HEK293T (cell line): ENCODE measurements around the gene ZSCAN22.
"Not testable (repeated sequence)": the region's sequence is repeated elsewhere in the genome, so short reads cannot be mapped to it uniquely, and the experiment has no call there.

Experiments
- CTCF ChIA-PET: fragments of 350-600 bp; formaldehyde crosslinking; extraction: SDS; loops from one replicate; lab custom pipeline; 2021; ENCODE audit warnings: antibody characterized with exemption, inconsistent platforms; lab: Yijun Ruan, JAX
- POLR2A ChIA-PET: fragments of 350-600 bp; formaldehyde crosslinking; extraction: SDS; loops from one replicate; lab custom pipeline; 2020; ENCODE audit warnings: antibody characterized with exemption, inconsistent platforms; lab: Yijun Ruan, JAX
- DNase-seq: peaks from one replicate; pipeline ENCODE4 v3.0.0; 2012; ENCODE audit warnings: mixed read lengths; ENCODE audit errors: extremely low spot score
- ARNT ChIP-seq: fragments of 450-650 bp; IDR thresholded peaks from 2 replicates; pipeline ENCODE4 v1.6.1; 2017; ENCODE audit warnings: mild to moderate bottlenecking
- BHLHE40 ChIP-seq: fragments of 450-650 bp; IDR thresholded peaks from 2 replicates; pipeline ENCODE4 v1.6.1; 2016; ENCODE audit warnings: mild to moderate bottlenecking, moderate library complexity, borderline replicate concordance
- CTBP1 ChIP-seq: fragments of 450-650 bp; IDR thresholded peaks from 2 replicates; pipeline ENCODE4 v1.6.1; 2016; ENCODE audit warnings: borderline replicate concordance
- ELF4 ChIP-seq: fragments of 450-650 bp; IDR thresholded peaks from 2 replicates; pipeline ENCODE4 v1.6.1; 2017; ENCODE audit warnings: antibody characterized with exemption
- FOXA1 ChIP-seq: fragments of 450-650 bp; IDR thresholded peaks from 2 replicates; pipeline ENCODE4 v1.6.1; 2016; ENCODE audit warnings: mild to moderate bottlenecking
- FOXK2 ChIP-seq: fragments of 450-650 bp; IDR thresholded peaks from 2 replicates; pipeline ENCODE4 v1.6.1; 2016; ENCODE audit warnings: mild to moderate bottlenecking
- FOXM1 ChIP-seq: fragments of 450-650 bp; IDR thresholded peaks from 2 replicates; pipeline ENCODE4 v1.6.1; 2017; ENCODE audit warnings: mild to moderate bottlenecking, borderline replicate concordance
- HDGF ChIP-seq: fragments of 450-650 bp; IDR thresholded peaks from 2 replicates; pipeline ENCODE4 v1.6.1; 2017; ENCODE audit warnings: antibody characterized with exemption, borderline replicate concordance
- L3MBTL2 ChIP-seq: fragments of 450-650 bp; conservative IDR thresholded peaks from 2 replicates; pipeline ENCODE4 v1.6.1; 2016; ENCODE audit warnings: mild to moderate bottlenecking
- LEF1 ChIP-seq: fragments of 450-650 bp; IDR thresholded peaks from 2 replicates; pipeline ENCODE4 v1.6.1; 2017; ENCODE audit warnings: mild to moderate bottlenecking, borderline replicate concordance
- NFRKB ChIP-seq: fragments of 450-650 bp; IDR thresholded peaks from 2 replicates; pipeline ENCODE4 v1.6.1; 2016; ENCODE audit warnings: mild to moderate bottlenecking, moderate library complexity
- PKNOX1 ChIP-seq: fragments of 450-650 bp; IDR thresholded peaks from 2 replicates; pipeline ENCODE4 v1.6.1; 2016
- SP1 ChIP-seq: fragments of 450-650 bp; IDR thresholded peaks from 2 replicates; pipeline ENCODE4 v1.6.1; 2017
- SUZ12 ChIP-seq: fragments of 450-650 bp; IDR thresholded peaks from 2 replicates; pipeline ENCODE4 v1.6.1; 2016; ENCODE audit warnings: mild to moderate bottlenecking
- TARDBP ChIP-seq: fragments of 450-650 bp; IDR thresholded peaks from 2 replicates; pipeline ENCODE4 v1.6.1; 2016
- ZNF384 ChIP-seq: fragments of 450-650 bp; IDR thresholded peaks from 2 replicates; pipeline ENCODE4 v1.6.1; 2016

ZSCAN22 gene

GRCh38 chr19:58367698-58368454, 41.1 kb downstream of the ZSCAN22 start:
- ChIA-PET CTCF (no interaction called here), POLR2A (interaction anchor here (1.0 kb wide), 1 partner anchor 152 kb away, joined by 3 read pairs; the partner anchor contains the start of gene ZBTB45)
- TF ChIP-seq PKNOX1, result no peak
- no peak for TF ChIP-seq HDGF
- no peak for TF ChIP-seq LEF1
- no peak for TF ChIP-seq FOXM1
- TF ChIP-seq CTBP1, result no peak
- no peak for TF ChIP-seq ELF4
- TF ChIP-seq BHLHE40, result no peak
- TF ChIP-seq SP1, result no peak
- TF ChIP-seq SUZ12, result no peak
- no peak for TF ChIP-seq FOXK2
- no peak for TF ChIP-seq ZNF384
- TF ChIP-seq ARNT, result no peak
- TF ChIP-seq FOXA1, result no peak
- TF ChIP-seq TARDBP, result no peak
- TF ChIP-seq L3MBTL2, result no peak
- TF ChIP-seq NFRKB, result no peak
- DNase-seq, result no peak

GRCh38 chr19:58368561-58369360, 42.0 kb downstream of the ZSCAN22 start:
- DNase-seq, result no peak
- ChIA-PET POLR2A (interaction anchor here (2.8 kb wide), 1 partner anchor 11 kb away, joined by 9 read pairs; no protein-coding TSS in a partner anchor), CTCF (no interaction called here)
- no peak for TF ChIP-seq CTBP1
- TF ChIP-seq SP1, result no peak
- no peak for TF ChIP-seq PKNOX1
- TF ChIP-seq BHLHE40, result no peak
- TF ChIP-seq LEF1, result no peak
- TF ChIP-seq L3MBTL2, result no peak
- no peak for TF ChIP-seq ARNT
- TF ChIP-seq FOXA1, result no peak
- TF ChIP-seq ZNF384, result no peak
- TF ChIP-seq TARDBP, result no peak
- TF ChIP-seq SUZ12, result no peak
- TF ChIP-seq HDGF, result no peak
- TF ChIP-seq ELF4, result no peak
- no peak for TF ChIP-seq FOXK2
- no peak for TF ChIP-seq NFRKB

- POLR2A ChIA-PET, result interaction anchor here (1.5 to 1.6 kb wide), 2 partner anchors 10 kb away, joined by 9 to 13 read pairs; partner anchors contain the start of gene ZNF497
- no peak for DNase-seq
- TF ChIP-seq LEF1, result no peak
- TF ChIP-seq SP1, result no peak
- TF ChIP-seq ELF4, result no peak
- TF ChIP-seq L3MBTL2, result no peak
- TF ChIP-seq FOXA1, result no peak
- TF ChIP-seq FOXM1, result no peak
- no peak for TF ChIP-seq ZNF384
- no peak for TF ChIP-seq TARDBP
- no peak for TF ChIP-seq ARNT
- no peak for TF ChIP-seq SUZ12
- TF ChIP-seq HDGF, result no peak
- TF ChIP-seq CTBP1, result no peak
- TF ChIP-seq NFRKB, result no peak
- TF ChIP-seq PKNOX1, result no peak
- TF ChIP-seq BHLHE40, result no peak
- no peak for TF ChIP-seq FOXK2
- CTCF ChIA-PET, result no interaction called here
Observed at GRCh38 chr19:58372311-58373133, 45.7 kb downstream of the ZSCAN22 start.

GRCh38 chr19:58374200-58374599, 47.4 kb downstream of the ZSCAN22 start:
- POLR2A ChIA-PET, result interaction anchor here (0.7 to 1.6 kb wide), 2 partner anchors 12 kb away, joined by 3 to 13 read pairs; partner anchors contain the start of gene ZNF497

GRCh38 chr19:58376724-58377123, 49.9 kb downstream of the ZSCAN22 start:
- CTCF ChIA-PET, DNase-seq: not testable (repeated sequence)
- POLR2A ChIA-PET, result interaction anchor here (2.2 kb wide), 1 partner anchor 14 kb away, joined by 14 read pairs; the partner anchor contains the start of gene ZNF497

More at GRCh38 chr19:58374200-58374599, 47.4 kb downstream of the ZSCAN22 start:
- CTCF ChIA-PET, result no interaction called here
- TF ChIP-seq TARDBP (no peak), FOXK2 (no peak), LEF1 (no peak), CTBP1 (no peak), FOXM1 (no peak), ELF4 (no peak), L3MBTL2 (no peak), SUZ12 (no peak), SP1 (no peak), PKNOX1 (no peak), ZNF384 (no peak), BHLHE40 (no peak), ARNT (no peak), FOXA1 (no peak), NFRKB (no peak), HDGF (no peak)
- no peak for DNase-seq
